ENCODE measurements around the gene AP2B1. TPM values are rescaled to one million over a fixed set of nuclear protein-coding genes. Genes with fewer than 3 reads are reported as not detected.

The AP2B1 gene
- total RNA-seq, 1 experiment from 2014 or later: 198 TPM

DNA sequence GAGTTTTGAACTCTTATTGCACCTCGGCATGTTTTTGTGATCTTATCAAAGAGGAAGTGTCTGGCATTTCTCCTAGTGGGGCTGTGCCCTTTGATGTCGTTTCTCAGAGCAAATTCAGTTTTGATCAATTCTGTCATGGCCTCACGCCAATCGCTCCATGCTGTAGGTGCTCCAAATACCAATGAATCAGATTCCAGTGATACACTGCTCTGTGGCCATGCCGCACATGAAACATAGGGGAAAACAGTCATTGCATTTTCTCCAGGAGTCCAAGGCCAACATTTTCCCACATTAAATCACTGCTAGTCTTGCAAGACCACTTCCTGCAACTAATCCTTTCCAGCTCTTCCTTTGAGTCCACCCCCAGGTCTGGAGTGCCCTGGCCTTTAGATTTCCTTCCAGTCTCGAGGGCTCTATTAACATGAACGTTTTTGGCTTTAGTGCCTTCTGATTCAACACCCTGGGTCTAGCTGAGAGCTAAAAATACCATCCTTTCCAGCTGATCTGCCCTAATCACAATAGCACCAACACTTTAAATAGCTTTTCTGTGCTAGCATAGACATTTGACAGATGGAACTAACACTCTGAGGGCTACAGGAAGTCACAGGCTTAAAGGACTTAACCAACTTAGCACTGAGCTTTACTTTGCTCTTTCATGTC lies 126.1 kb downstream of the AP2B1 start:
- Histone ChIP-seq H3K4me3 (replicated peaks in 1 of 2; ENCODE audit: low read depth in 1 of 2, low read length in 2 of 2) (no peak overlapping the region), H3K79me2 (ENCODE audit: insufficient read depth, low read length) (no peaks in the 10 kb centered on the region), H2AFZ (ENCODE audit: low read depth, low read length, poor library complexity, severe bottlenecking) (no peak overlapping the region), H3K9ac (ENCODE audit: low read length) (no peak overlapping the region), H3K4me2 (ENCODE audit: low read length) (no peak overlapping the region), H3K4me1 (ENCODE audit: control insufficient read depth in 1 of 2, insufficient read depth in 2 of 2, low read length in 2 of 2) (no peaks in the 10 kb centered on the region), H3K9me2 (ENCODE audit: insufficient read depth) (no peaks in the 10 kb centered on the region), H3K27ac (ENCODE audit: low read depth, low read length) (no peak overlapping the region), H3K9me3 (ENCODE audit: control insufficient read depth in 1 of 2, insufficient read depth in 1 of 2, low read depth in 1 of 2, low read length in 2 of 2) (no peaks in the 10 kb centered on the region), H4K20me1 (ENCODE audit: insufficient read depth) (no peaks in the 10 kb centered on the region), H3K36me3 (ENCODE audit: control insufficient read depth in 1 of 2, insufficient read depth in 2 of 2, low read length in 2 of 2) (peaks cover 11 to 40% of the 10 kb centered on the region in 2 experiments), H3K27me3 (ENCODE audit: insufficient read depth, low read length) (no peaks in the 10 kb centered on the region)
- no peak for TF ChIP-seq CEBPB (IDR thresholded peaks at IDR 0.05; ENCODE audit: low read depth)
- no peak for TF ChIP-seq REST (IDR thresholded peaks at IDR 0.05; ENCODE audit: low read depth)
- TF ChIP-seq EZH2 (IDR thresholded peaks at IDR 0.05): no peak
- TF ChIP-seq POLR2AphosphoS5 (IDR thresholded peaks at IDR 0.05; ENCODE audit: low read depth, low read length): no peak
- TF ChIP-seq TCF7L2 (IDR thresholded peaks at IDR 0.05; ENCODE audit: borderline replicate concordance, extremely low read depth, insufficient read depth, insufficient read length): peak; percentile 35
- ChIA-PET CTCF (interaction anchor here (0.5 kb wide), 1 partner anchor 100 kb away, joined by 3 read pairs; no protein-coding TSS in a partner anchor), POLR2A (interaction anchor here (0.6 kb wide), 1 partner anchor 114 kb away, joined by 3 read pairs; no protein-coding TSS in a partner anchor), RAD21 (ENCODE audit: low non-redundant PET in 1 of 2, low total read pairs in 2 of 2, uncharacterized antibody in 2 of 2, unreplicated experiment in 2 of 2) (no interaction called here)
- intact Hi-C loops (cut with micrococcal nuclease): no loop called here
- no TSS peak for BruUV-seq (replicated peaks)
- DNase-seq (ENCODE audit: low read depth, low spot score): no peak
- no peak for ATAC-seq
